Measurements from ENCODE around the gene LRRN2.

LRRN2 gene

GRCh38 chr1:204714194-204714860, 28.8 kb upstream of the LRRN2 start:
- DNase-seq (ENCODE audit: insufficient read length, low spot score) (no peak), FAIRE-seq (no peak)
- no peak for TF ChIP-seq POLR2AphosphoS5 (IDR thresholded peaks at IDR 0.05; ENCODE audit: low read depth, low read length)
- no peak for TF ChIP-seq PAX5 (IDR thresholded peaks at IDR 0.05; ENCODE audit: insufficient read depth, low read length, severe bottlenecking)
- no peak for TF ChIP-seq POLR2A (IDR thresholded peaks at IDR 0.05; ENCODE audit: low read depth, low read length)
- no peak for TF ChIP-seq SPI1 (IDR thresholded peaks at IDR 0.05; ENCODE audit: low read depth, low read length)
- no peak for TF ChIP-seq TAF1 (IDR thresholded peaks at IDR 0.05; ENCODE audit: low read depth, low read length)
- no peak for TF ChIP-seq POU2F2 (IDR thresholded peaks at IDR 0.05; ENCODE audit: low read depth, low read length)

DNA sequence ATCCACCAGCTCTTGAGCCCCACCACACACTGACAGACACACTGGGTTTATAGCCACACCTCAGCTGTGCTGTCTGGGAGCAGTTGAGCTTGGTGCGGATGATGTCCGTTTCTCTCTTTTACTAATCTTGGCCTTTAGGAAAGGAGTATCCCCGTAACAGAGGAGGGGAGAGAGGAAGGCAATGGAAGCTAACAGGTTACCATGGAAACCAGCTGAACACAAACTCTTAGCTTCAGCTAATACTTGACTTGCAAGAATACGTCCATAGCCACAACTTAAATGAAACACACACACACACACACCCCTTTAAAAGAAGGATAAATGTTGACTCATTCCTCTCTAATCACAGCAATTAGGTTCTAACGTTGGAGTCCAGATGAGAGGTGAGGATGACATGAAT, 28.0 kb upstream of the LRRN2 start:
- no peak for DNase-seq (ENCODE audit: insufficient read length, low spot score)
- no peak for TF ChIP-seq POLR2AphosphoS5 (IDR thresholded peaks at IDR 0.05; ENCODE audit: low read depth, low read length)
- TF ChIP-seq POU2F2 (IDR thresholded peaks at IDR 0.05; ENCODE audit: low read depth, low read length): no peak
- no peak for TF ChIP-seq SPI1 (IDR thresholded peaks at IDR 0.05; ENCODE audit: low read depth, low read length)
- no peak for TF ChIP-seq TAF1 (IDR thresholded peaks at IDR 0.05; ENCODE audit: low read depth, low read length)
- TF ChIP-seq PAX5 (IDR thresholded peaks at IDR 0.05; ENCODE audit: insufficient read depth, low read length, severe bottlenecking): no peak
- no peak for TF ChIP-seq POLR2A (IDR thresholded peaks at IDR 0.05; ENCODE audit: low read depth, low read length)

GRCh38 chr1:204712708-204713430, 27.3 kb upstream of the LRRN2 start:
- TF ChIP-seq POLR2AphosphoS5 (IDR thresholded peaks at IDR 0.05; ENCODE audit: low read depth, low read length) (no peak), SPI1 (IDR thresholded peaks at IDR 0.05; ENCODE audit: low read depth, low read length) (no peak), PAX5 (IDR thresholded peaks at IDR 0.05; ENCODE audit: insufficient read depth, low read length, severe bottlenecking) (no peak), POU2F2 (IDR thresholded peaks at IDR 0.05; ENCODE audit: low read depth, low read length) (no peak), POLR2A (IDR thresholded peaks at IDR 0.05; ENCODE audit: low read depth, low read length) (no peak), TAF1 (IDR thresholded peaks at IDR 0.05; ENCODE audit: low read depth, low read length) (no peak)
- DNase-seq (ENCODE audit: insufficient read length, low spot score) (no peak), FAIRE-seq (no peak)

More for the DNA sequence above, 28.0 kb upstream of the LRRN2 start:
- FAIRE-seq: no peak

DNA sequence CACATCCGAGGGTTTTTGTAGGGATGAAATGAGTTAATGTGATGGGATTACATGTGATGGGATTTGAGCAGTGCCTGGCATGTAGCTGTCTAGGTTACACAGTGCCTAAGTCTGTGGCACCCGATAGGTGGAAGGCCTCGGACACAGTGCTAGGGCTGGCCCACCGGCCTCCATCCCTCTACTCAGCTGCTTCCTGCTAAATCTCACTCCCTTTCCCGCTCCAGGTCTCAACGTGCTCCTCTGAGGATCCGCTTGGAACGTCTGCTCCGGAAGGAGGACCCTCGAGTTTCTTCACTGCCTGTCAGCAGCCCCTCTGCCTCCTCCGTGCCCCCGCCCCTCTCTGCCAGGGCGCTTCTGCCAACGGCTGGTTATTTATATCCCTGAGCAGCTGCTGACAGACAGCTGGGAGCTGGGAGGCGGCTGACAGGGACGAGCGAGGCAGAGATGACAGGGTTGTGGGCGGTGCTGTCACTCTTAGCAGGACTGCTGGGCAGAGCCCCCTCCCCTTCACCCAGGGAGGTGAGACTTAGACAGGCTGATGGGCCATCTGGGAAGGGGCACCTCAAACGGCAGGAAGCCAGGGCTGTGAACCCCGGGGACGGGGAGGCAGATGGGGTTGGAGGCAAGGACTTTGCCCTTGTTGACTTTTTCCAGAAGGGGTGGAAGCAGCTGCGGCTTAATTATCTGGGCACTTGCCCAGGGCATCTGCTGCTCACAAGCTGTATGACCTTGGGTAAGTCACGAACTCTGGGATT, 26.6 kb upstream of the LRRN2 start:
- FAIRE-seq (no peak), DNase-seq (ENCODE audit: insufficient read length, low spot score) (no peak)
- TF ChIP-seq TAF1 (IDR thresholded peaks at IDR 0.05; ENCODE audit: low read depth, low read length) (no peak), SPI1 (IDR thresholded peaks at IDR 0.05; ENCODE audit: low read depth, low read length) (no peak), POU2F2 (IDR thresholded peaks at IDR 0.05; ENCODE audit: low read depth, low read length) (no peak), POLR2AphosphoS5 (IDR thresholded peaks at IDR 0.05; ENCODE audit: low read depth, low read length) (no peak), PAX5 (IDR thresholded peaks at IDR 0.05; ENCODE audit: insufficient read depth, low read length, severe bottlenecking) (no peak), POLR2A (IDR thresholded peaks at IDR 0.05; ENCODE audit: low read depth, low read length) (no peak)

DNA sequence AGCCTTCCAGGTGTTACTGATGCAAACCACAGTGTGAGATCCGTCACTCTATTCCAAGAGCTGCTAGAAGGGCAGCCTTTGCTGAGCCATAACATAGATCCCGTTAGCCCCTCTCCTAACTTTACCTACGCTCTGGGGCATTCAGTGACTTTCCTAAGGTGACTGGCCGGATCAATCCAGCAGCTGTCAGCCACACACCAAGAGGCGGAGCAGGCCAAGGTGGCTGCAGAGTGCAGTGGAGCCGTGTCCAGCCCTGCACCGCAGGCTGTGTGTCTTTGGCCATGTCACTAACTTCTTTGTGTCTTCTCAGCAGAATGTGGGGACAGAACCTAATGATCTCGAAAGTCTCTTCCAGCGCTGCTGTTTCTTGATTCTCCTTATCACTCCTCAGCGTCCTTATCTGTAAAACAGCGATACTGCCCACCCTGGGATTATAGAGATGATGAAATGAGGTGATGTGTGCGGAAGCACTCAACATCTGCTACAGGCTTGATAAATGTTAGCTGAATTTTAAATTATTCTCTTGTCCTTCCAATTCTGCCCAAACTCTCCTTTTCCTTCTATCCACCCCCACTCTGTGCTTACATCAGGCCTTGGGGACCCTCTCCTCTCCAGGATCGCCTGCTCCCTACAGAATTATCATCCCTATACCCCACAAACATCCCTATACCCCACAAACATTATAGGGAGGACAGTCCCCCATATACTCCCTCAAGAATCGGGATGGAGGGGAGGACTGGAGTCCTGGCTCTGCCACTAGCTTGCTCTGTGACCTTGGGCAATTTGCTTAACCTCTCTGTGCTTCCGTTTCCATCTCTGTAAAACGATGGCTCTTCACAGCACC, 25.8 kb upstream of the LRRN2 start:
- DNase-seq (ENCODE audit: insufficient read length, low spot score) (no peak), FAIRE-seq (no peak)
- TF ChIP-seq TAF1 (IDR thresholded peaks at IDR 0.05; ENCODE audit: low read depth, low read length): no peak
- no peak for TF ChIP-seq POU2F2 (IDR thresholded peaks at IDR 0.05; ENCODE audit: low read depth, low read length)
- no peak for TF ChIP-seq POLR2A (IDR thresholded peaks at IDR 0.05; ENCODE audit: low read depth, low read length)
- no peak for TF ChIP-seq SPI1 (IDR thresholded peaks at IDR 0.05; ENCODE audit: low read depth, low read length)
- no peak for TF ChIP-seq POLR2AphosphoS5 (IDR thresholded peaks at IDR 0.05; ENCODE audit: low read depth, low read length)

GRCh38 chr1:204709960-204710912, 24.7 kb upstream of the LRRN2 start:
- DNase-seq (ENCODE audit: insufficient read length, low spot score) (no peak), FAIRE-seq (no peak)
- TF ChIP-seq SPI1 (IDR thresholded peaks at IDR 0.05; ENCODE audit: low read depth, low read length) (no peak), TAF1 (IDR thresholded peaks at IDR 0.05; ENCODE audit: low read depth, low read length) (no peak), PAX5 (IDR thresholded peaks at IDR 0.05; ENCODE audit: insufficient read depth, low read length, severe bottlenecking) (no peak), POU2F2 (IDR thresholded peaks at IDR 0.05; ENCODE audit: low read depth, low read length) (no peak), POLR2AphosphoS5 (IDR thresholded peaks at IDR 0.05; ENCODE audit: low read depth, low read length) (no peak), POLR2A (IDR thresholded peaks at IDR 0.05; ENCODE audit: low read depth, low read length) (no peak)

- FAIRE-seq (no peak), DNase-seq (ENCODE audit: insufficient read length, low spot score) (no peak)
- TF ChIP-seq PAX5 (IDR thresholded peaks at IDR 0.05; ENCODE audit: insufficient read depth, low read length, severe bottlenecking) (no peak), TAF1 (IDR thresholded peaks at IDR 0.05; ENCODE audit: low read depth, low read length) (no peak), POU2F2 (IDR thresholded peaks at IDR 0.05; ENCODE audit: low read depth, low read length) (no peak), POLR2A (IDR thresholded peaks at IDR 0.05; ENCODE audit: low read depth, low read length) (no peak), POLR2AphosphoS5 (IDR thresholded peaks at IDR 0.05; ENCODE audit: low read depth, low read length) (no peak), SPI1 (IDR thresholded peaks at IDR 0.05; ENCODE audit: low read depth, low read length) (no peak)
Measured at GRCh38 chr1:204709021-204709420, 23.5 kb upstream of the LRRN2 start.

All from GM12891 (cell line).